ENCODE data around the gene MS4A6E.

Gene MS4A6E

DNA sequence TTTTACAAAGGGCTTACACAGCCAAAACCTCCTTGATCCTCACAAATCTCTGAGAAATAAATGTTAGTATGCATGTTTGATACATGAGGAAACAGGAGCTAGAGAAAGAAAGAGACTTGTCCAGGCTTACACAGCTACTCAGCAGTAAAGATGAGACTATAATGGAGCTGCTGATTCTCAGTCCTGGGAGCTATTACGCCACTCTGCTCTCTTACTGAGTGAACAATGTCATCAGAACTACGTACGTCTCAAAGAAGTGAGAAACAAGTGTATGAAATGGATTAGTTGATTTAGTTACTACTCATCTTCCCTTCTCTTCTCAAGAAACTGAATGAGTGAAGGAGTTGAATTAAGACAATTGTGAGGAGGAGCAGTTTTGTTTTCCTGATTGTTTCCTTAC is 12.3 kb downstream of the MS4A6E start:
- H3K4me2 ChIP-seq (ENCODE audit: low read depth, low read length, poor library complexity, severe bottlenecking) = no peak overlapping the region
- TF ChIP-seq, protein P1, sequence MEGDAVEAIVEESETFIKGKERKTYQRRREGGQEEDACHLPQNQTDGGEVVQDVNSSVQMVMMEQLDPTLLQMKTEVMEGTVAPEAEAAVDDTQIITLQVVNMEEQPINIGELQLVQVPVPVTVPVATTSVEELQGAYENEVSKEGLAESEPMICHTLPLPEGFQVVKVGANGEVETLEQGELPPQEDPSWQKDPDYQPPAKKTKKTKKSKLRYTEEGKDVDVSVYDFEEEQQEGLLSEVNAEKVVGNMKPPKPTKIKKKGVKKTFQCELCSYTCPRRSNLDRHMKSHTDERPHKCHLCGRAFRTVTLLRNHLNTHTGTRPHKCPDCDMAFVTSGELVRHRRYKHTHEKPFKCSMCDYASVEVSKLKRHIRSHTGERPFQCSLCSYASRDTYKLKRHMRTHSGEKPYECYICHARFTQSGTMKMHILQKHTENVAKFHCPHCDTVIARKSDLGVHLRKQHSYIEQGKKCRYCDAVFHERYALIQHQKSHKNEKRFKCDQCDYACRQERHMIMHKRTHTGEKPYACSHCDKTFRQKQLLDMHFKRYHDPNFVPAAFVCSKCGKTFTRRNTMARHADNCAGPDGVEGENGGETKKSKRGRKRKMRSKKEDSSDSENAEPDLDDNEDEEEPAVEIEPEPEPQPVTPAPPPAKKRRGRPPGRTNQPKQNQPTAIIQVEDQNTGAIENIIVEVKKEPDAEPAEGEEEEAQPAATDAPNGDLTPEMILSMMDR (conservative IDR thresholded peaks at IDR 0.05; ENCODE audit: low read length) = no peak
- no peak for TF ChIP-seq EZH2phosphoT487 (IDR thresholded peaks at IDR 0.05; ENCODE audit: borderline replicate concordance)
- H3K9me3 ChIP-seq (ENCODE audit: insufficient read depth, low read depth, low read length) = no peaks in the 10 kb centered on the region
- H3F3A ChIP-seq (ENCODE audit: low read depth) = no peaks in the 10 kb centered on the region
- H3K4me3 ChIP-seq (ENCODE audit: low read length, poor library complexity, severe bottlenecking) = no peak overlapping the region
- H3K36me3 ChIP-seq (ENCODE audit: insufficient read depth, low read length) = no peaks in the 10 kb centered on the region
- no peaks in the 10 kb centered on the region for H4K20me1 ChIP-seq (ENCODE audit: insufficient read depth, low read length, poor library complexity, severe bottlenecking)
- peaks cover 4% of the 10 kb centered on the region for H3K4me1 ChIP-seq (ENCODE audit: insufficient read depth, low read length, poor library complexity, severe bottlenecking)
- no peaks in the 10 kb centered on the region for H3K9me2 ChIP-seq (replicated peaks; ENCODE audit: low read depth, low read length)
- H3K9ac ChIP-seq (ENCODE audit: low read depth, low read length, poor library complexity, severe bottlenecking) = no peak overlapping the region
- no peaks in the 10 kb centered on the region for H3K27me3 ChIP-seq (ENCODE audit: insufficient read depth, low read length, poor library complexity, severe bottlenecking)
- no peaks in the 10 kb centered on the region for H3K79me2 ChIP-seq (ENCODE audit: insufficient read depth, low read length)
- no peak overlapping the region for H2AFZ ChIP-seq (ENCODE audit: low read length)

DNA sequence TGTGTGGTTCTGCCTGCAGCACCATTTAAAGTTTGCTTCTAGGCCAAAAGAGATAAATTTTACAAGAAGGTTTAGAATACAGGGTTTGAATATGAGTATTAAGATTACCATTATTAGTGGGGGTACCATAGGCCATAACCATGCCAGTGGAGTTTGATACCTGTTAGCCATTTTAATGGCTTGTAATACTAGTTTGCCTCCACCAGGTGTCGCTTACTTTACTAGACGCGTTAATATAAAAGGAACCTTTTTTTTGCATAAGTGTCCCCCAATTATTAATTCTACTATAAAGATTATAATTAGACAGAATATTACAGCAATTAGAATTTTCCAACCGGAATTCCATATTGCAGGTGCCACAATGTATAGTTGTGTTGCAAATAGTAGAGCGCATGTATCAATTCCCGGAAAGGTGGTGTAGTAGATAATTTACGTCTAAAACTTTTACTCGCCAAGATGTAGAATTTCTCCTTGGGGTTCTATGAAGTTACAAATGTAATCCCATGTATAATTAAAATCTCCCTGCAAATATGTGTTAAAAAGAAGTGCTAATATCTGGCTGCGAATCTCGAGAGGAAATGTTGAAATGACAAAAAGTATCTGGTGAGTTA is 16.1 kb downstream of the MS4A6E start:
- H3K9me3 ChIP-seq (ENCODE audit: insufficient read depth, low read depth, low read length) = no peaks in the 10 kb centered on the region
- H3K27me3 ChIP-seq (ENCODE audit: insufficient read depth, low read length, poor library complexity, severe bottlenecking) = no peaks in the 10 kb centered on the region
- no peaks in the 10 kb centered on the region for H3F3A ChIP-seq (ENCODE audit: low read depth)
- 0 out of 2 replicates have a peak overlapping the region, but pooled peaks have one; percentile 18 for H2AFZ ChIP-seq (ENCODE audit: low read length)
- no peaks in the 10 kb centered on the region for H3K36me3 ChIP-seq (ENCODE audit: insufficient read depth, low read length)
- no peaks in the 10 kb centered on the region for H3K9me2 ChIP-seq (replicated peaks; ENCODE audit: low read depth, low read length)
- H3K4me3 ChIP-seq (ENCODE audit: low read length, poor library complexity, severe bottlenecking) = no peak overlapping the region
- TF ChIP-seq EZH2phosphoT487 (IDR thresholded peaks at IDR 0.05; ENCODE audit: borderline replicate concordance) = no peak
- TF ChIP-seq, protein P1 (conservative IDR thresholded peaks at IDR 0.05; ENCODE audit: low read length) = peak; percentile 84
- no peaks in the 10 kb centered on the region for H3K79me2 ChIP-seq (ENCODE audit: insufficient read depth, low read length)
- no peak overlapping the region for H3K9ac ChIP-seq (ENCODE audit: low read depth, low read length, poor library complexity, severe bottlenecking)
- no peaks in the 10 kb centered on the region for H3K4me1 ChIP-seq (ENCODE audit: insufficient read depth, low read length, poor library complexity, severe bottlenecking)
- H3K4me2 ChIP-seq (ENCODE audit: low read depth, low read length, poor library complexity, severe bottlenecking) = no peak overlapping the region
- H4K20me1 ChIP-seq (ENCODE audit: insufficient read depth, low read length, poor library complexity, severe bottlenecking) = no peaks in the 10 kb centered on the region

DNA sequence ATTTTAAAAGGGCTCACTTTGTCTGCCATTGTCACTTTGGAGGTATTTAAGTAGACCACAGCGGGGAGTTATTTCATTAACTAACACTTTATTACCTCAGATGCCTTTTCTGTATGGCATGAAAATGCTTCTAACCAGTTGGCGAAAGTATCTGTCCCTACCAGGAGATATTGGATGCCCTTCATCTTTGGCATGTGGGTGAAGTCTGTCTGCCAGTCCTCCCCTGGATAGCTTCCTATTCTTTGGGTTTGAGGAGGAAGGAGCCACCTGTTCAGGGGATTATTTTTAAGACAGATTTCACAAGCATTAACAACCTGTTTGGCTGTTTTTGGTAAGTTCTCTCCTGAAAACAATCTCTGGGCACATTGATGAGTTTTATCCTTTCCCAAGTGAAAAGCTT is 17.1 kb downstream of the MS4A6E start:
- no peak overlapping the region for H3K9ac ChIP-seq (ENCODE audit: low read depth, low read length, poor library complexity, severe bottlenecking)
- H3K27me3 ChIP-seq (ENCODE audit: insufficient read depth, low read length, poor library complexity, severe bottlenecking) = no peaks in the 10 kb centered on the region
- H3K36me3 ChIP-seq (ENCODE audit: insufficient read depth, low read length) = no peaks in the 10 kb centered on the region
- H3K4me1 ChIP-seq (ENCODE audit: insufficient read depth, low read length, poor library complexity, severe bottlenecking) = no peaks in the 10 kb centered on the region
- H3K9me3 ChIP-seq (ENCODE audit: insufficient read depth, low read depth, low read length) = no peaks in the 10 kb centered on the region
- TF ChIP-seq, protein P1 (conservative IDR thresholded peaks at IDR 0.05; ENCODE audit: low read length) = no peak
- no peaks in the 10 kb centered on the region for H3F3A ChIP-seq (ENCODE audit: low read depth)
- no peaks in the 10 kb centered on the region for H3K9me2 ChIP-seq (replicated peaks; ENCODE audit: low read depth, low read length)
- no peaks in the 10 kb centered on the region for H4K20me1 ChIP-seq (ENCODE audit: insufficient read depth, low read length, poor library complexity, severe bottlenecking)
- no peak overlapping the region for H3K4me2 ChIP-seq (ENCODE audit: low read depth, low read length, poor library complexity, severe bottlenecking)
- no peaks in the 10 kb centered on the region for H3K79me2 ChIP-seq (ENCODE audit: insufficient read depth, low read length)
- H3K4me3 ChIP-seq (ENCODE audit: low read length, poor library complexity, severe bottlenecking) = no peak overlapping the region
- no peak overlapping the region for H2AFZ ChIP-seq (ENCODE audit: low read length)

Data from Loucy (cell line).